GM12875 (cell line): ENCODE data around the gene CFAP73.

Source experiments
- H3K4me3 ChIP-seq: one replicate; pipeline ENCODE4 v1.5.1; 2011; ENCODE audit warnings: low read depth, low read length, control low read depth
- TF ChIP-seq, protein P1 (sequence below): IDR thresholded peaks from 2 replicates; pipeline ENCODE4 v1.5.1; 2011; ENCODE audit warnings: low read depth, mild to moderate bottlenecking, control low read depth, inconsistent platforms, low read length, moderate library complexity, borderline replicate concordance; ENCODE audit not compliant: insufficient read depth

The CFAP73 gene

DNA sequence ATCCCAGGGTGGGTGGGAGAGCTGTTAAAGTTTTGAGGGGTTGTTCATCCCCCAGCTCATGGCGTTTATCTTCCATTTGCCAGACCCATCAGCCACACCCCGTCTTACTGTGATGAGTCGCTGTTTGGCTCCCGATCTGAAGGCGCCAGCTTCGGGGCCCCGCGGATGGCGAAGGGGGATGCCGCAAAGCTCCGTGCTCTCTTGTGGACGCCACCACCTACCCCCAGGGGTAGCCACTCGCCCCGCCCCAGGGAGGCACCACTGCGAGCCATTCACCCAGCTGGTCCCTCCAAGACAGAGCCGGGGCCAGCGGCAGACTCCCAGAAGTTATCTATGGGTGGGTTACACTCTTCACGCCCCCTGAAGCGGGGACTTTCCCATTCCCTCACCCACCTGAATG, 41.7 kb downstream of the CFAP73 start:
- TF ChIP-seq, protein P1, sequence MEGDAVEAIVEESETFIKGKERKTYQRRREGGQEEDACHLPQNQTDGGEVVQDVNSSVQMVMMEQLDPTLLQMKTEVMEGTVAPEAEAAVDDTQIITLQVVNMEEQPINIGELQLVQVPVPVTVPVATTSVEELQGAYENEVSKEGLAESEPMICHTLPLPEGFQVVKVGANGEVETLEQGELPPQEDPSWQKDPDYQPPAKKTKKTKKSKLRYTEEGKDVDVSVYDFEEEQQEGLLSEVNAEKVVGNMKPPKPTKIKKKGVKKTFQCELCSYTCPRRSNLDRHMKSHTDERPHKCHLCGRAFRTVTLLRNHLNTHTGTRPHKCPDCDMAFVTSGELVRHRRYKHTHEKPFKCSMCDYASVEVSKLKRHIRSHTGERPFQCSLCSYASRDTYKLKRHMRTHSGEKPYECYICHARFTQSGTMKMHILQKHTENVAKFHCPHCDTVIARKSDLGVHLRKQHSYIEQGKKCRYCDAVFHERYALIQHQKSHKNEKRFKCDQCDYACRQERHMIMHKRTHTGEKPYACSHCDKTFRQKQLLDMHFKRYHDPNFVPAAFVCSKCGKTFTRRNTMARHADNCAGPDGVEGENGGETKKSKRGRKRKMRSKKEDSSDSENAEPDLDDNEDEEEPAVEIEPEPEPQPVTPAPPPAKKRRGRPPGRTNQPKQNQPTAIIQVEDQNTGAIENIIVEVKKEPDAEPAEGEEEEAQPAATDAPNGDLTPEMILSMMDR, result no peak
- no peak overlapping the region for H3K4me3 ChIP-seq

DNA sequence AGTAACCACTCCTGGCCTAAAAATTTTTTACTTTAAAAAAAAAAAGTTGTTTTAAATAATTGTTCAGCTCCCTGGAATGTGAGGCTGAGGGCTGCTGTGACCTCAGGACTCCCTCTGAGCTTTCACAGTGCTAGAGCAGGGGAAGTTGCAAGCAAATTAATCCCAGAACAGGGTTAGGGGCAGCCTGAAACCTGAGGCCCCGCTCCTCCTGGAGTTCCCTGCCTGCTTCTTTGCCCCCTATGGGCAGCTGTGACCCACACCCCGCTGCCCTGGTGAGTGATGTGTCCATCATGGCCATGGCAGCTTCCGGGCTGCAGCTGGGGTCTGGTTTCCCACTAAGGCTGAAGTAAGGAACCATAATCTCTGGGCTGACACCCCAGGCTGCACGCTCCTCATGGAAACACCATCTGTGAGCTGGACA, 45.5 kb downstream of the CFAP73 start:
- TF ChIP-seq, protein P1, result no peak
- H3K4me3 ChIP-seq, result no peak overlapping the region

DNA sequence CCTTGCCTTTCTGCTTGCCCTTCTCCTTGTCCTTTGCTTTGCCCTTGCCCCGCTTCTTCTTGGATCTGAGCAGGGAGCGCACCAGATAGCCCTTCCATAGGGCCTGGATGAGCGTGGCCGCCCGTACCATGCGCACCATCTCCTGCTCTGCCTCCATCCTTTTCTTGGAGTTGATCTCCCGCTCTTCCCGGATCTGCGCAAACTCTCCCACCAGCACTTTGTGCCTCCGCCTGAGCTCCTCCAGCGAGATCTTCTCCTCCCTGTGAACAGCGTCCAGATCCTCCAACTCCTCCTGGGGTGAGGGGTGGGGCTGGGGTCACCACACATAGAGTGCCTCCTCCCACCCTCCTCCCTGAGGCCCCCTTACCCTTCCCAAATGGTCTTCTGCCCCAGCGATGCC, 46.1 kb downstream of the CFAP73 start:
- no peak overlapping the region for H3K4me3 ChIP-seq
- TF ChIP-seq, protein P1, result no peak

DNA sequence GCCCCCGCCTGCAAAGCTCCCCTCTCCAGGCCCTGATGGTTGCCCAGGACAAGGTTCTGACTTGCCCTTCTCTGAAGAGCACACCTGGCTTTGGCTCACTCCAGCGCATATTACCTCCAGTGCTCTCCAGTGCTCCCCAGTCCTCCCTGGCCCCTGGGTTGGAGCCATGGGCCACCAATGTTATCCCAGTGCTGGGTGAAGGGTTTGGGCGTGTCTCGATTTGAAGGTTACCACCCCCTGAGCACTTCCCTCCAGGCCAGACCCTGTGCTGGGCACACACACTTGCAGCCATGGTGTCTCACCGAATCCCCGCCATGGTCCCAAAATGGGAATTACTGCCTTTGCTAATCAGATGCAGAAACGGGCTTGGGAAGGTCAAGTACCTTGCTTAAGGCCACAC, 47.1 kb downstream of the CFAP73 start:
- no peak overlapping the region for H3K4me3 ChIP-seq
- TF ChIP-seq, protein P1, result no peak

DNA sequence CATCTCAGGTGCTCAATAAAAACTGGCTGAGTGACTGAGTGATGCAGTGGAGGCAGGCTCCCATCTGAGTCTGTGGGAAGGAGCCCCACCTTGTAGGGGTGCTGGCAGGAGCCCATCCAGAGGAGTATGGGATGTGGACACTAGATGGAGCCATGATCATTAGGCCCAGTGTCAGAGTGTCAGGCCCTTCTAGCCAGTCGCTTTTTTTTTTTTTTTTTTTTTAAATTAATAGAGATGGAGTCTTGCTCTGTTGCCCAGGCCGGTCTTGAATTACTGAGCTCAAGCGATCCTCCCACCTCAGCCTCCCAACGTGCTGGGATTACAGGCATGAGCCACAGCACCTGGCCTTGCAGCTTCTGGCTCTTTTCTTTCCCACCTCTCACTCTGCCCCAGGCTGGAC, 47.5 kb downstream of the CFAP73 start:
- H3K4me3 ChIP-seq, result no peak overlapping the region
- TF ChIP-seq, protein P1, result peak; percentile 78

DNA sequence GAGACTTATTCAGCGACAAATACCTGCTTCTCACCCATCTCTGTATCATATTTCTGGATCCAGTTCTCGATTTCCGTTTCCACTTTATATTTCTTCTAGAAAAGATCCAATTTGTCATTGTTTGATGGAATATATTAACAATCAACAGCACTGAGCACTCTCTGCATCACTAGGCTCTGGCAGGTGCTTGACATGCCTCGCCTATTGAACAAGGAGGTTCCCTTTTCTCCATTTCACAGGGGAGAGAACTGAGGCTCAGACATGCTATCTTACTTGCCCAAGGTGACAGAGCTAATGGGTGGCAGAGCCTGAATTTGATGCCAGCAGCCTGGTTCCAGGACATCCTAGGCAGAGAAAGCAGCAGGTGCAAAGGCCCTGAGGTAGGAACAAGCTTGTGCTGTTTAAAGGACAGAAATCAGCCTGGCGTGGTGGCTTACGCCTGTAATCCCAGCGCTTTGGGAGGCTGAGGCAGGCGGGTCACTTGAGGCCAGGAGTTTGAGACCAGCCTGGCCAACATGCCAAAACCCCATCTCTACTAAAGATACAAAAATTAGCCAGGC, 48.1 kb downstream of the CFAP73 start:
- H3K4me3 ChIP-seq, result no peak overlapping the region
- TF ChIP-seq, protein P1, result no peak

DNA sequence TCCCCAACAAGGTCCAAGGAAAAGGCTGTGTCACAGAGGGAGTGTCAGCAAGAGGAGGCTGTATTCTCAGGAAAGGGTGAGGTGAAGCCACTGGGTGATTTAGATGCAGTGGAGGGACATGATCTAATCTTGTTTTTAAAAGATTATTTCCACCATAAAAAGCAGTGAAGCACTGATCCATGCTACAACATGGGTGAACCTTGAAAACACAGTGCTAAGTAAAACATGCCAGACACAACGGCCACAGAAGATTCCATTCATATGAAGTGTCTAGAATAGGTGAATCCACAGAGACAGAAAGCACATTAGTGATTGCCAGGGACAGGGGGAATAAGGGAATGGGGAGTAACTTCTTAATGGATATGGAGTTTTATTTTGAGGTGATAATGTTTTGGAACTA, 48.8 kb downstream of the CFAP73 start:
- H3K4me3 ChIP-seq, result no peak overlapping the region
- TF ChIP-seq, protein P1, result no peak
